GM18511 (cell line): ENCODE measurements around the gene CST6.
"Not testable (repeated sequence)": the region's sequence is repeated elsewhere in the genome, so short reads cannot be mapped to it uniquely, and the experiment has no call there.

ENCODE experiments used
- ATAC-seq: cut with Tn5 transposase; IDR thresholded peaks from one replicate; pipeline ENCODE4 v1.9.1; 2021; ENCODE audit warnings: mild to moderate bottlenecking, moderate library complexity; ENCODE audit not compliant: unreplicated experiment

CST6 gene

DNA sequence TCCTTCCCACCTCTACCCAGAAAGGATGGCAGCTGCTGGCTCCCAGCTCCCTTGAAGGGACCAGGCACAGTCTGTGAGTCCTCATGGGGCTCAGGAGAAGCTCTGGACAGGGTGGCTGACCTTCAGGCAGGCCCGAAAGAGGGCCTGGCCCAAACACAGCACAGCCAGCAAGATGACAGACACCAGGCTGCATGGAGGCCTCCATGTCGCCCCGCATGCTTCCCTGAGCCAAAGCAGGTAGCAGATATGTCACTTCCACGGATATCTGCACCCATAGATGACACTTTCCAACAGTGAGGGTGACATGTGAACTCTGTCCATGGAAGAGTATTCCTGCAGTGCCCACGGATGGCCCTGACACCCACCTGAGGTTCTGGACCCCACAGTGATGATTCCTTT lies 28.2 kb upstream of the CST6 start:
- no peak for ATAC-seq

DNA sequence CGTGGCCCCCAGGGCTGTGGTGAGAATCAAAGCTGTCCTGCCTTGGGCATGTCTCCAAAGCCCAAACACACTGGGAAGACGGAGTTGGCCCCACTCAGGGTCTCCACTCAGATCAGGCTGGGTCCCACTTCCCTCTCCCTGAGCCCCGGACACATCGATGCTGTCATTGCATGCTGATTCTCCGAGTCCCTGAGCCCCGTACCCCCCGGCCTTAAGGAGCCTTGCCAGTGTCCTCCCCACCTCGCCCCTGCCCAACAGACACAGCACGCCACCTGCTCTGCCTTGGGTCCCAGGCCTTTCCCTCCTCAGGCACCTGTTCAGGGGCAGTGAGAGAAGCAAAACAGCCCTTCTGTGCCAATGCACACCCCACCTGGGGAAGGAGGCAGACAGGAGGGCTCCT lies 24.5 kb upstream of the CST6 start:
- ATAC-seq: no peak

DNA sequence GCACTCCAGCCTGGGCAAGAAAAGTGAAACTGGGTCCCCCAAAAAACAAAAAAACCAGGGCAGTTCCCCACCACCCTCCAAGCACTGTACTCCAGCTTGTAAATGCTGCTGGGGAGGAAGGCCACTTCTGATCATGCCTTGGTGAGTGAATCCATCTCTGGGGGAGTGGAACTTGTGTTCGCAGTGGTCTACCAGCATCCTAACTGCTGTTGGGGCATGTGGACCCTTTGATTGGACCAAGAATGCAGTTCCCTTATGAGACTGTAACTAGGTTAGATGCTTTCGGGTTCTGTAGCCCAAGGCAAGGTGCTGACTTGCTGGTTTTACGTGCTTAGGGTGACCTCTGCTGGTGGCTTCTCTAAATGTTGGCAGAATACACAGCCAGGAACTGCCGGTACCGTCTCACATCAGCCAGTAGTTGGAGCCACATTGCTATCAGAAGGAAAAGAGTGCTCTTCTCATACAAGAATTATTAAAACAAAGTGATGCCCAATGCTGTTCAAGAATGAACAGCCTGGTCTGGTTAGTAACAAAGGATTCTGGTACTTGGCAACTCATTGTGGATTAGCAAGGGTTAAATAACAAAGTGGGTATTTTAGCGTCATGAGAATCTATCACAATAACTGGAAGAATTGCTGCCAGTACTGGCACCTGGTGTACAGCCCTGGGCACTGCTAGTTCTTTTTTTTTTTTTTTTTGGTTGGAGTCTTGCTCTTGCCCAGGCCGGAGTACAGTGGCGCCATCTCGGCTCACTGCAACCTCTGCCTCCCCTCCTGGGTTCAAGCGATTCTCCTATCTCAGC lies 22.8 kb upstream of the CST6 start:
- ATAC-seq: peak; percentile 92

DNA sequence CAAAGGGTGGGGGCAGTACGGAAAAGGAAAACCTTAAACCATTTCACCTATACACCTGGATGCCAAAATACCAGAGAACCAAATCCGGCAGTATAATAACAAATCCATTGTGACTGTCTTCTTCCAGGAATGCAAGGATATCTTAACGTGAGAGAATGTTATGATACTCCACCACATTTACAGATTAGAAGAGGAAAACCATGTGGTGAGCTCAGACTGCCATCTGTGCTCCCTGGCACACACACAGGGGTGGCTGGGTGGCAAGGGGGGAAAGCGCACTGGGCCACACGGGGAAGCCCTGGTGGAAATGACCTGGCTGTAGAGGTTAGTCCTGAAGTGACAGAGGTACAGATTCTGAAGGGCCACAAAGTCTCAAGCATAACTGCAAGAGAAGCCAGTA lies 19.8 kb upstream of the CST6 start:
- ATAC-seq: no peak

DNA sequence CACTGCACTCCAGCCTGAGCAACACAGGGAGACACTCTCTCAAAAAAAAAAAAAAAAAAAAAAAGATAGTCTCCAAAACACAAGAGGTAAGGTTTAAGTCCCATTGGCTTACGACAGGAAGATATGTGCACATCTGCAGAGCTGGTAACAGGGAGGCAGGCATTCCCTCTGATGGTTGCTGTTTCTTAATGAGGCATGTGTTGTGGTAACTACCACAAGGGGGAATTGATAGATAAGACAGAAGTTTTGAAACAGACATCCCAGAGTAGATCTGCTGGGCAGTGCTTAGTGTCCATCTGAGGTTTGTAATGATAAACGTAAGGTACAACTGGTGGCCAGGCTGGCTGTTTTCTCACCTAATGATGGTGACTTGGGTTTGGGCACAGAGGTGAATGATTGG lies 14.5 kb upstream of the CST6 start:
- no peak for ATAC-seq

DNA sequence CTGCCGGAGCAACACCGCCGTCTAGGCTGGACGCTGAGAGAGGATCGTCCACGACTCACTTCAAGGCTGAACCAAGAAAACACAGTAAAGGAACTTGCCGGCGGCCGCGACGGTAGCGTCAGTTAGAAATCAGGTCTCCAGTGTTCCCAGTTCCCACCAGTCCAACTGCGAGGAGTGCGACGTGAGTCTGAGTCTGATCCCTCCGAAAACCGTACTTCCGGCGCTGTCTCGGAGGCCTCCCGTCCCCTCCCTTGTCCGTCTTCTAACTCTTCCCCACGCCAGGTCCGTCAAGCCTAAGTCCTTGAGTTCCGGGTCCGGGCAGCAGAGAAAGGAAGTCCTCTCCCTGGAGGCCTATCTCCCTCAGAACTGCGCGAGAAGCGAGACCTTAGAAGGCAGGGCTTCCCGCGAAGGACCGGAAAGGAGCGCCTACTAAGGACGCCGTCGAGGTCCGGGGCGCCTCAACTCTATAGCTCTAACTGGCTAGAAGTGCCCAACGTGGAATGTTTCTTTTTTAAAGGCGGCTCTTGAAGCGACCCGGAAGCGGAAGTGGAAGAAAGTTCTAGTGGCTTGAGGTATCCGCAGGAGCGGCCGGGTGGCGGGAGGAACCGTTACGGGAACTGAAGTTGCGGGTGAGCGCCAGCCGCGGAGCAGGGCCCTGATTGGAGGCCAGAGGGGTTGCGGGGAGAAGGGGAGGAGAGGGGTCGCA lies 9.7 kb upstream of the CST6 start, which contains the start of the genes BANF1 and EIF1AD:
Gene BANF1 (plus strand): TSS at position 562 of the 706 bp plus-strand sequence. CDS start 748 bp downstream, outside the sequence.
Gene EIF1AD (minus strand): TSS at position 216 of the 706 bp plus-strand sequence. CDS start 1,768 bp downstream, outside the sequence.
- peak; percentile 94 for ATAC-seq

DNA sequence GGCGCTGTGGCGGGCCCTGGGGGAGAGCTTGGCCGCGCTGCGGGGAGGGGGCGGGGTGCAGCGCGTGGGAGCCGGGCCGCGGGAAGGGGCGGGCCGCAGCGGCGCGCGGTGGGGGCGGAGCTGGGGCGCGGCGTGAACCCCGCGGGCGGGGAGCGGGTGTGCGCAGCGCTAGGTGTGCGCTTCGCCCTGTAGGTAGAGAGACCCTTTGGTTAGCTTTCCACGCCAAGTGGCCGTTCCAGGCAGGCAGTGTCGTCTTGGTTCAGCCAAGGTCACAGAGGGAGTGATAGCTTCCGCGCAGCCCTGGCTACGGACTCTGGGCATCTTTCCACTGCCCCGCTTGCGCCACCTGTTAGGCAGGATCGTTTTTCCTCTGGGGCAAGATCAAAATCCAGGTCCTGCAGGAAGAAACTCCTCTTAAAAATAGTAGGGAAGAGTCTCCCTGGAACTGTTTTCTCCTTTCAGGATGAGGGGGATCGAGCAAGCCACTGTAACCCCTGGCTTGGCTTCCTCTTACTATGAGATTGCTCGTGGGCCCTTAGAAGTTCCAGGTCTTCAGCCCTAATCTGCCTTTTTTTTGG lies 9.1 kb upstream of the CST6 start:
- ATAC-seq: peak; percentile 51

DNA sequence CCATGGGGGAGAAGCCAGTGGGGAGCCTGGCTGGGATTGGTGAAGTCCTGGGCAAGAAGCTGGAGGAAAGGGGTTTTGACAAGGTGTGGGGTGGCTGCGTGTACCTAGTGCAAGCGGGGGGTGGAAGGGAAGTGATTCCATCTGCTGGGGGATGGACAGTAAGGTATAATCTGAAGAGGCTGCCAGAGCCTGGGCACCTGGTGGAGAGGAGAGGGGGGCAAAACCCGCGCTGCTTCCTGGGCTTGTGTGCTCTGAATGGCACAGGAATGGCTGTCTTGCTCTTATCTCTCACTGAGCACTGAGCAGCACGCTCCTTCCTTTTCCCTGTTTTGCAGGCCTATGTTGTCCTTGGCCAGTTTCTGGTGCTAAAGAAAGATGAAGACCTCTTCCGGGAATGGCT lies 8.5 kb upstream of the CST6 start:
- ATAC-seq: no peak

DNA sequence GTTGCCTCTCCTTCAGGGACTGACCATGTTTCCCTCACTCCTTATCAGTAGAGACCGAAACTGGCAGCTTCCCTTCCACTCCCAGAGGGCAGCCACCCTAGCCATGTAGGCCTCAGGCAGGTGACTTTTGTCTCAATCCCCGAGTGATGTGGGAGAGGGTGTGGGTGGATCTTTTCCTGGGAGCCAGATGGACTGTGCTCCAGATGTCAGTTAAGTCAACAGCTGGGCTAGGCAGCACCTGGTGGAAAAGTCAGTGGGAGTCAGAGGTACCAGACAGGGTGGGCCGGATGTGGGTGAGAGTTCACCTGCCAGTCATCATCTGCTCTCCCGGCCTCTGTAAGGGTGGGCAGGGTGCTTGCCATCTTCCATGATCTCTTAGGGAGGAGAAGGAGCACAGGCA lies 7.6 kb upstream of the CST6 start:
- ATAC-seq: no peak

DNA sequence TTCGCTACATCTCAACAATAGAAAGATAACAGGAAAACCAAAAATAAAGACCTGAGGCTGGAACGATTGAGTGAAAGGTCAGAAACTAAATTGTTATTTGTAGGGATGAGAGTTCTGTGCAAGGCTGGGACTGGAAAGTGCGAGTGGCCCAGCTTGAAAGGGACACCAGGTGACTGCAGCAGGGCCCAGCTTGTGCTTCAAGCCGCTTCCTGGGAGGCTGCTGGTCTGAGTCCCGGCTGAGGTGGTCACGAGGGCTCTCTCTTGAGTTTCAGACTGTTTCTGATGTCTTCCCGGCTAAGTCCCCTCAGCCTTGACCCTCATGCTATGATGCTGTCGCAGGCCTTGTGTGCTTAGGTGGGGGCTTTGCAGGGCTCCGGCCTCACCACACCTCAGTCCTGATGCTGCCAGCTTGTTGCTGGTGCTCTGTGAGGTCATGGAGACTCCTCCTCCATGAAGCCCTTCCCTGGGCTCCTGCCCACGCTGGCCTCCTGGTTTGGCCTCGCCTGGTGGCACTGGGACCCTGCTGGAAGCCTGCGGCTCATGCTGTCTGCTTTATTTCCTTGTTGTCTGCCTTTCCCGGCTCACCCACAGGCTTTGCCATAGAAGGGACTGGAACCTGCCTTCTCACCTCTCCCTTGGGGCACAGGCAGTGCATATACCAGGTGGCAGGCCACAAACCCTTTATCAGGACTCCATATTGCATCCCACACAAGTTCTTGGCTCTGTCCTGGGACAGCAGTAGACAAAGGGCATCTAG lies 5.5 kb upstream of the CST6 start:
- no peak for ATAC-seq

DNA sequence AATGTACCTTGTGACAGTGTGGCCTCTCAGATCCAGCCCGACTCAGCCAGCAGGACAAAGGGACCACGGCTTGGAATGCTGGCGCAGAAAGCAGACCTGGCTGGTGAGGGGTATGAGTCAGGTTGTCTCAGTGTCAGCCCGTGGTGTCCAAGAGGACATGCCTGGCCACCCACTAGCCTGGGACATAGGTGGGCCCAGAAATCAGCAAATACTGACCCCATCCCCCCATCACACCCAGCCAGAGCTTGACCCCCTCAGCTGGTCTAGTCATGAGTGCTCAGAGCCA lies 5.0 kb upstream of the CST6 start:
- ATAC-seq: no peak

DNA sequence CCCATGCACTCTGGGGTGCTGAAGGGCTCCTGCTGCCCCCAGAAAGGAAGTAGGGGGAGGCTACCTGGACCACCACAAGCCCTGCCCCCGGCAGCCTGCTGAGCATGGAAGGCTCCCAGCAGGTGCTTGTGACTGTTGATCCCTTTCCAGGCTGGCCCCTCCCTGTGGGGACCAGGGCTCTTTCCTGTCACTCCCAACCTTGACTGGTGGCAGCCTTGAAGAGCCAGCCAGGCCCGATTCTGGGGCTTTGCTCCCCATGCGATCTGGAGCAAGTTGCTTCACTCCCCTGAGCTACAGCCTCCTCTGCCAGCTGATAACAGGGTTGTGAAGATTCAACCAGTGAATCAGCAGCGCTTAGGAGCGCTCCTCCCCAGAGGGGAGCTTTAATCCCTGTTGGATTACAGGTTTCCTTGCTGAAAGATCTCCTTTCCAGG lies 4.6 kb upstream of the CST6 start:
- no peak for ATAC-seq

DNA sequence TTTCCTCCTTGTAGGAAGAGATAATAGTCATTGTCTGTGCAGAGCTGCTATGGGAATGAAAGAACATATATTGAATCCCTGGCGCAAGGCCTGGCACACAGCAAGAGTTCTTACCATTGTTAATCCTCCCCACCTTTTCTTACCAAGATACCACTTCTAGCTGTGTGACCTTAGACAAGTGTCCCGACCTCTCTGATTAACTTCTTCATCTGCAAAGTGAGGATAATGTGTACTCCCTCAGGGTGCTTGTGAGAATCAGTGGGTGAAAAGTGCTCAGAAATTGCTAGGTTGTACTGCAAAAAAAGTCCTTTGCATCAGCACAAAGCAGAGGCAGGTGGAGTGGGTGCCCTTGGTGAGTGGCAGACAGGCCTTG lies 3.7 kb upstream of the CST6 start:
- no peak for ATAC-seq

DNA sequence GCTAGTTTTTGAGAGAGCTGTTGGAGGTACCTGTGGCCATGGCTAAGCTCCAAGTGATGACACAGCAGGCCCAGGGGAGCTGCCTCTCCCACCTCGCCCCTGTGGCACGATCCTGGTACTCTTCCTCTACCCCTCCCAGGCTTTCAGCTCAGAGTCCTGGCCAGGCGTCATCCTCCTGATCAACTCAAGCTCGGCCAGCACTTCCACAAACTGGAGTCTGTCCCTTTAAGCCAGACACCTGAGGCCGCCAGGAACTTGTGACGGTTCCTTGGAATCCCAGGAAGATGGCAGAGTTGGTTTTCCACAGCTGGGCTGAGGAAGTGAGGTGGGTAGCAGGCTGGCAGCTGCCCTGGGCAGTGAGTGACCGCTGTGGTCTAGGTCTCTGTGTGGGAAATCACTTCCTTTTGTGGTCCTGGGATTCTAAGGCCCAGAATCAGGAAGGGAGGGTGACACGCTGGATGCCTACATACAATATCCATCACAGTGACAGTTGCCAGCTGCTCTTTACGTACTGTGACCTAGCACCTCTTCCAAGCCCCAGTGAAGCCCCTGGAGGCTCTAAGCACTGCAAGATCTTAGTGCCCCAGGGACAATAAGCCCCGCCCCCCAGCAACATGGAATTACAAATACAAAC lies 3.2 kb upstream of the CST6 start:
- no peak for ATAC-seq

DNA sequence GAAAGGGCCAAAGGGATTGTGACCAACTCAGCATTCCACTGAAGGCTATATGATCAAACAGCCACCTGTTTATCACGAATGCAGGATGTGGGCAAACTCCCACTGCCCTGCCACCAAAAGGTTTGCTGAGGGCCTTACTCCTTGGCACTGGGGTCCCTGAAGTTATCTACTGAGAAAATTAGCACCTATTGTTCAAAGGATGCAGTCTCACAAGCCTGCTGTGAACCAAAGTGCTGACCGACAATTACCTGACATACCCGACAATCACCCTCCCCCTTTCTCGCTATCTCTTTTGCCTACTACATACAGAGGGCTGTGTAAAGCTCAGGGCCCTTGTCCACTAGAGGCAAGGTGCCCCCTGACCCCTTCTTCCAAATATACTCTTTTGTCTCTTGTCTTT lies 1.8 kb upstream of the CST6 start:
- not testable (repeated sequence) for ATAC-seq

DNA sequence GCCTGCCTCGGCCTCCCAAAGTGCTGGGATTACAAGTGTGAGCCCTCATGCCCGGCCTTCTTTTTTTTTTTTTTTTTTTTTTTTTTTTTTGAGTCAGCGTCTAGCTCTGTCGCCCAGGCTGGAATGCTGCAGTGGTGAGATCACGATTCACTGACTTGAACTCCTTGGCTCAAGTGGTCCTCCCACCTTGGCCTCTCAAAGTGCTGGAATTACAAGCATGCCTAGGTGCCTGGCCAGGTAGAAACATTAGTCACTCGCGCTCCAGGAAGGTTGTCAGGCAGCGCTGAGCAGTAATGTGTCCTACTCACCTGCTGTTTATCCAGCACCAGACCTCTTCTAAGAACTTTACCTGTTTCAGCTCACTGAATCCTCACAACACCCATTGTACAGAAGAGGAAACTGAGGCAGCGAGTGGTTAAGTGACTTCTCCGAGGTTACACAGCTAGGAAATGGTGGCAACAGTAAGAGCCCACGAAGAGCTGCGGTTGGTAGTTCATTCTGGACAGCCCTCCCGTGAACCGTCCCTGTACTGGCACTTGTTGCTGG lies 496 bp upstream of the CST6 start:
- no peak for ATAC-seq

DNA sequence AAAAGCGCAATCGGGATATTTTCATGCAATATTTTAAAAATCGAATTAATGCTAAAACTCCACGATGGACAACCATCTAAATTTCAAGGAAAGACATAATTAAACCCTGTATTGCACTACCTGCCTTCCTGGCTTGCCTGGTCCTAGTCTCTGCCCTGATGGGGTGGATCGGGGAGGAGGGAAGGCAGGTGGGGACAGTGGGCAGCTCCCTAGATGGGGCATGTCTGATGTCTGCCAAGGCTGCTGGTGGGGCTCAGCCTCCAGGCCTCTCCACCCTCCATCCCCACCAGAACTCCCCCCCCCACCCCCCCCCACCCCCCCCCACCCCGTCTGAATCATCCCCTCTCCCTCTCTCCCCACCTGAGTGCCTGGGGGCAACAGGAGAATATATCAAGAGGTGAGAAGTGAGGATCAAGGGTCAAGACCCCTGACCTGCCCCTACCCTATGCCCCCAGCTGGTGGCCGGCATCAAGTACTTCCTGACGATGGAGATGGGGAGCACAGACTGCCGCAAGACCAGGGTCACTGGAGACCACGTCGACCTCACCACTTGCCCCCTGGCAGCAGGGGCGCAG lies 650 bp downstream of the CST6 start:
- no peak for ATAC-seq

DNA sequence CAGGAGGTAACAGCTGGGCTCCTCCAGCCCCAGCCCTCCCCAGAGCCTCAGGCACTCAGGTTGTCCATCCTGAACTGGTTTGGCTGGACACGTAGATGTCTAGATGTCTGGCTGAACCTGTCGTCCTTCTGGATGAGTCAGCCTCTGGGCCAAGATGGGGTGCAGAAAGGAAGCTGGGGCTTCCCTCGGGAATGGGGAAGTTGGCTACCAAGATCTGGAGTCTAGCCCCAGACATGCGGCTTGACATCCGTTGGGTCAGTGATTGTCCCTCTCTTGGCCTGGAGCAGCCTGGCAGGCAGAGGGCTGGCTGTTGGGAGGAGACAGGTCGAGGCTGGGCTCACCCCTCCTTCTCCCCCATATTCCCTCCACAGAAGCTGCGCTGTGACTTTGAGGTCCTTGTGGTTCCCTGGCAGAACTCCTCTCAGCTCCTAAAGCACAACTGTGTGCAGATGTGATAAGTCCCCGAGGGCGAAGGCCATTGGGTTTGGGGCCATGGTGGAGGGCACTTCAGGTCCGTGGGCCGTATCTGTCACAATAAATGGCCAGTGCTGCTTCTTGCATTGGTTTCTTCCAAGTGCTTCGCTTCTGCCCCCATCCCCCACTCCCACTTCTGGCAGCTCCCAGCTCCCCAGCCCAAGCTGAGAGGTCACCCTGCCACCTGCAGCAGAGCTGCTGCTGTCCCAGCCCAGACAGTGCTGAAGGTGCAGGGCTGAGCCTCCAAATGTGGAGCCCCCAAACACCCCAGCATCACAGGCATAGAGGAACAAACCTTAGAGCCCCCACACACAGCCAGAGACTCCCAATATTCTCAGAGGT lies 1.3 kb downstream of the CST6 start:
- no peak for ATAC-seq

DNA sequence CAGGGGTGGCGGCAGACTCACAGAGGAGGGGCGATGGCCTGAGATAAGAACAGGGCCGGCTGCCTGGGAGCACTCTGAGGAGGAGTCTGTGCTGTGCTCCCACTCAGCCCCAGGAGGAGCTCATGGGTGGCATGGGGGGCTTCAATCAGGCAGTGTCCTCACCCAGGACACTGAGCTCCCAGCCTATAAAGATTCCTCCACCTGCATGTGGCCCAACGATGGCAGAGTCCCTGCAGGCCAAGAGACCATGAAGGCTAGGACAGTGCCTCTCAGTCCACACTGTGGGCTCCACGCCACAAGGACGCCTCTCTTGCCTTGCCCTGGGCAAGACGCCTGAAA lies 1.9 kb downstream of the CST6 start:
- ATAC-seq: no peak
